Neural progenitor cell (in vitro differentiated cells): ENCODE measurements around the gene EXOC6B. TPM values are rescaled to one million over a fixed set of nuclear protein-coding genes. Genes with fewer than 3 reads are reported as not detected.

Source experiments
- DNase-seq: peaks from one replicate; pipeline ENCODE4 v3.0.0-alpha.2; 2016; ENCODE audit warnings: low spot score
- H2AFZ ChIP-seq: fragments of 200-600 bp; sonication (generic); replicated peaks from 2 replicates; pipeline ENCODE4 v1.6.1; 2016; ENCODE audit warnings: antibody characterized with exemption
- H3F3A ChIP-seq: fragments of 200-600 bp; sonication (generic); 2 replicates; pipeline ENCODE4 v1.6.1; 2016; ENCODE audit warnings: antibody characterized with exemption, low read depth
- H3K27ac ChIP-seq: fragments of 200-600 bp; sonication (generic); 2 replicates; pipeline ENCODE4 v1.5.1; 2016; ENCODE audit warnings: mild to moderate bottlenecking
- H3K27me3 ChIP-seq: fragments of 200-600 bp; sonication (generic); 2 replicates; pipeline ENCODE4 v1.6.1; 2016; ENCODE audit warnings: mild to moderate bottlenecking, moderate library complexity
- H3K36me3 ChIP-seq: fragments of 200-600 bp; sonication (generic); 2 replicates; pipeline ENCODE4 v1.5.1; 2016
- H3K4me1 ChIP-seq: fragments of 200-600 bp; sonication (generic); 2 replicates; pipeline ENCODE4 v1.6.1; 2016; ENCODE audit warnings: mixed run types
- H3K4me2 ChIP-seq: fragments of 200-600 bp; sonication (generic); 2 replicates; pipeline ENCODE4 v1.6.1; 2016
- H3K4me3 ChIP-seq: fragments of 200-600 bp; sonication (generic); 2 replicates; pipeline ENCODE4 v1.5.1; 2016
- H3K79me2 ChIP-seq: fragments of 200-600 bp; sonication (generic); 2 replicates; pipeline ENCODE4 v1.6.1; 2016; ENCODE audit warnings: low read depth
- H3K9ac ChIP-seq: fragments of 200-600 bp; sonication (generic); 2 replicates; pipeline ENCODE4 v1.6.1; 2016
- H3K9me3 ChIP-seq: fragments of 200-600 bp; sonication (generic); 2 replicates; pipeline ENCODE4 v1.5.1; 2016; ENCODE audit warnings: low read depth
- H4K20me1 ChIP-seq: fragments of 200-600 bp; sonication (generic); 2 replicates; pipeline ENCODE4 v1.6.1; 2016; ENCODE audit warnings: low read depth
- H3K27ac Mint-ChIP-seq: 3 replicates; pipeline ENCODE4 v1.8.0; 2021; ENCODE audit warnings: mixed read lengths
- H3K27me3 Mint-ChIP-seq: 2 replicates; pipeline ENCODE4 v1.8.0; 2022; ENCODE audit warnings: low read depth, mild to moderate bottlenecking, inconsistent platforms, moderate library complexity, mixed read lengths; ENCODE audit not compliant: insufficient read depth
- H3K36me3 Mint-ChIP-seq: 3 replicates; pipeline ENCODE4 v1.8.0; 2021; ENCODE audit warnings: mixed read lengths
- H3K4me1 Mint-ChIP-seq: 3 replicates; pipeline ENCODE4 v1.8.0; 2021; ENCODE audit warnings: mixed read lengths
- H3K4me3 Mint-ChIP-seq: 3 replicates; pipeline ENCODE4 v1.8.0; 2021; ENCODE audit warnings: mild to moderate bottlenecking, moderate library complexity, mixed read lengths
- H3K9me3 Mint-ChIP-seq: 3 replicates; pipeline ENCODE4 v1.8.0; 2020; ENCODE audit warnings: mixed read lengths
- CTCF ChIP-seq: fragments of 200-600 bp; sonication (generic); IDR thresholded peaks from 2 replicates; pipeline ENCODE4 v1.5.1; 2017; ENCODE audit warnings: antibody characterized with exemption, mild to moderate bottlenecking
- EZH2 ChIP-seq: fragments of 200-600 bp; sonication (generic); IDR thresholded peaks from 2 replicates; pipeline ENCODE4 v1.6.1; 2017; ENCODE audit warnings: antibody characterized with exemption, mild to moderate bottlenecking, moderate library complexity
- EZH2phosphoT487 ChIP-seq: fragments of 200-600 bp; sonication (generic); IDR thresholded peaks from 2 replicates; pipeline ENCODE4 v1.6.1; 2017; ENCODE audit warnings: antibody characterized with exemption
- total RNA-seq: library from RNA; depleted of rRNA; stranded (reverse); fragments of >200 nt; gene quantifications from 2 replicates; pipeline ENCODE4 v1.2.3, GENCODE V29; 2015; ENCODE audit warnings: low replicate concordance

EXOC6B gene
- total RNA-seq, 1 donor from 2014 or later: 41.2 TPM

DNA sequence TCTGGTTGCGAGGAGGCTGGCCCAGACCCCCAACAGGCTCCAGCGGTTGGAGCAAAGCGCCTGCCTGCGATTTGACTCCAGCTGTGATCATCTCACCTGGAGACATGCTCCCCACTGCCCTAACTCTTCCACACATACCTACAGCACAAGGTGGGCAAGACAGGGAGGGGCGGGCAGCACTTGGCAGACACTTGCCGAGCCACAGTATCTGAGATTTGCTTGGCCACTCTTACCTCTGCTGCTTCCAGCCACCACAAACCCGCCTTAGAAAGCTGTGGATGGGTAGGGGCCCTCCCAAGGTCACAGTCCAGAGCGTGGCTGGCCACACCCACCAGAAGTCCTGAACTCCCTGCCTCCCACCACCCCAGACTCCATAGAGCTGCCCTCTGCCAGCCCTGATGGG lies 686.4 kb downstream of the EXOC6B start:
- DNase-seq: no peak
- H3K4me1 ChIP-seq: peaks cover 47% of the 10 kb centered on the region
- Mint-ChIP-seq H3K27me3 (peaks cover 26% of the 10 kb centered on the region), H3K36me3 (no peaks in the 10 kb centered on the region), H3K4me1 (peaks cover 24% of the 10 kb centered on the region), H3K27ac (no peak overlapping the region), H3K4me3 (no peak overlapping the region), H3K9me3 (no peaks in the 10 kb centered on the region)
- no peaks in the 10 kb centered on the region for H3K36me3 ChIP-seq
- TF ChIP-seq EZH2 (no peak), CTCF (no peak), EZH2phosphoT487 (no peak)
- H3K4me3 ChIP-seq: no peak overlapping the region
- no peaks in the 10 kb centered on the region for H3K79me2 ChIP-seq
- H3K4me2 ChIP-seq: no peak overlapping the region
- peaks cover 11% of the 10 kb centered on the region for H3F3A ChIP-seq
- H3K27ac ChIP-seq: no peak overlapping the region
- H3K9me3 ChIP-seq: no peaks in the 10 kb centered on the region
- H4K20me1 ChIP-seq: peaks cover 13% of the 10 kb centered on the region
- H3K27me3 ChIP-seq: peaks cover 63% of the 10 kb centered on the region
- H3K9ac ChIP-seq: no peak overlapping the region
- H2AFZ ChIP-seq: no peak overlapping the region

- H3K27me3 ChIP-seq: peaks cover 57% of the 10 kb centered on the region
- Mint-ChIP-seq H3K4me3 (no peak overlapping the region), H3K4me1 (peaks cover 21% of the 10 kb centered on the region), H3K27me3 (peaks cover 25% of the 10 kb centered on the region), H3K9me3 (no peaks in the 10 kb centered on the region), H3K36me3 (no peaks in the 10 kb centered on the region), H3K27ac (no peak overlapping the region)
- H3K9ac ChIP-seq: no peak overlapping the region
- no peak for DNase-seq
- no peak overlapping the region for H3K27ac ChIP-seq
- H3K4me3 ChIP-seq: no peak overlapping the region
- H3K4me2 ChIP-seq: no peak overlapping the region
- no peaks in the 10 kb centered on the region for H3K9me3 ChIP-seq
- H2AFZ ChIP-seq: no peak overlapping the region
- H3F3A ChIP-seq: peaks cover 5% of the 10 kb centered on the region
- H3K79me2 ChIP-seq: no peaks in the 10 kb centered on the region
- H4K20me1 ChIP-seq: peaks cover 7% of the 10 kb centered on the region
- peaks cover 42% of the 10 kb centered on the region for H3K4me1 ChIP-seq
- no peaks in the 10 kb centered on the region for H3K36me3 ChIP-seq
- no peak for TF ChIP-seq EZH2
- no peak for TF ChIP-seq EZH2phosphoT487
- TF ChIP-seq CTCF: no peak
Observed at GRCh38 chr2:72138921-72139381, 686.9 kb downstream of the EXOC6B start.

GRCh38 chr2:72138011-72138881 lies 687.6 kb downstream of the EXOC6B start:
- H3K4me3 ChIP-seq: no peak overlapping the region
- no peaks in the 10 kb centered on the region for H3K36me3 Mint-ChIP-seq
- peaks cover 19% of the 10 kb centered on the region for H3K27me3 Mint-ChIP-seq
- TF ChIP-seq EZH2: no peak
- TF ChIP-seq EZH2phosphoT487: no peak
- TF ChIP-seq CTCF: no peak
- no peak overlapping the region for H3K27ac Mint-ChIP-seq
- H3K27ac ChIP-seq: no peak overlapping the region
- peaks cover 50% of the 10 kb centered on the region for H3K27me3 ChIP-seq
- H3K9me3 ChIP-seq: no peaks in the 10 kb centered on the region
- H3F3A ChIP-seq: peaks cover 5% of the 10 kb centered on the region
- H3K36me3 ChIP-seq: no peaks in the 10 kb centered on the region
- peak overlapping the region; percentile 29 for H3K4me2 ChIP-seq
- H2AFZ ChIP-seq: no peak overlapping the region
- no peaks in the 10 kb centered on the region for H3K79me2 ChIP-seq
- DNase-seq: peak; percentile 60
- peaks cover 6% of the 10 kb centered on the region for H4K20me1 ChIP-seq
- peaks cover 35% of the 10 kb centered on the region for H3K4me1 ChIP-seq
- H3K9me3 Mint-ChIP-seq: no peaks in the 10 kb centered on the region
- H3K4me1 Mint-ChIP-seq: peaks cover 15% of the 10 kb centered on the region
- no peak overlapping the region for H3K4me3 Mint-ChIP-seq
- no peak overlapping the region for H3K9ac ChIP-seq
